K562 (cell line): ENCODE data around the gene HARS1. TPM values are rescaled to one million over a fixed set of nuclear protein-coding genes. Genes with fewer than 3 reads are reported as not detected.

Experiments used
- BCLAF1 ChIP-seq, 2 experiments: fragments of 450-650 bp in 1 of 2; IDR thresholded peaks; 2 replicates each; pipeline ENCODE4 v1.6.1; 2011 to 2017; ENCODE audit warnings: low read depth in 2 of 2, antibody characterized with exemption in 1 of 2, borderline replicate concordance in 1 of 2, low read length in 1 of 2, mild to moderate bottlenecking in 1 of 2, mixed read lengths in 1 of 2; ENCODE audit not compliant: control insufficient read depth in 1 of 2
- BDP1 ChIP-seq: IDR thresholded peaks from 3 replicates; pipeline ENCODE4 v1.6.1; 2011; ENCODE audit not compliant: insufficient read length, insufficient read depth
- BRF2 ChIP-seq: IDR thresholded peaks from 3 replicates; pipeline ENCODE4 v1.6.1; 2011; ENCODE audit warnings: borderline replicate concordance, mild to moderate bottlenecking; ENCODE audit not compliant: insufficient read length, insufficient read depth
- CBFA2T3 ChIP-seq: fragments of 450-650 bp; IDR thresholded peaks from 2 replicates; pipeline ENCODE4 v1.6.1; 2017
- EHMT2 ChIP-seq: fragments of 450-650 bp; IDR thresholded peaks from 2 replicates; pipeline ENCODE4 v1.6.1; 2018; ENCODE audit warnings: antibody characterized with exemption
- HDAC2 ChIP-seq: fragments of 450-650 bp; IDR thresholded peaks from 2 replicates; pipeline ENCODE4 v1.6.1; 2016; ENCODE audit warnings: mild to moderate bottlenecking
- MAFF ChIP-seq: IDR thresholded peaks from 2 replicates; pipeline ENCODE4 v1.6.1; 2012; ENCODE audit warnings: low read length, improper control_type of control experiment
- NCOA6 ChIP-seq: fragments of 450-650 bp; IDR thresholded peaks from 2 replicates; pipeline ENCODE4 v1.6.1; 2017; ENCODE audit warnings: mild to moderate bottlenecking
- PREB ChIP-seq: sonication (generic); formaldehyde crosslinking; IDR thresholded peaks from 2 replicates; pipeline ENCODE4 v1.8.1; 2023; ENCODE audit warnings: mild to moderate bottlenecking, missing genetic modification reagents
- PTRF ChIP-seq: fragments of 450-650 bp; IDR thresholded peaks from 2 replicates; pipeline ENCODE4 v1.6.1; 2016; ENCODE audit warnings: mild to moderate bottlenecking, missing genetic modification characterization, missing compliant biosample characterization
- RNF219 ChIP-seq: fragments of 250-450 bp; sonication (Bioruptor Pico); IDR thresholded peaks from 2 replicates; pipeline ENCODE4 v1.5.0; 2022; ENCODE audit warnings: mild to moderate bottlenecking
- SNIP1 ChIP-seq: fragments of 450-650 bp; IDR thresholded peaks from 2 replicates; pipeline ENCODE4 v1.7.1; 2017; ENCODE audit warnings: low read depth, mild to moderate bottlenecking
- TAF1 ChIP-seq: IDR thresholded peaks from 2 replicates; pipeline ENCODE4 v1.6.1; 2011; ENCODE audit warnings: mild to moderate bottlenecking, low read length, moderate library complexity; ENCODE audit not compliant: insufficient read depth, control insufficient read depth, severe bottlenecking; ENCODE audit errors: extremely low read depth
- USF2 ChIP-seq: sonication (generic); formaldehyde crosslinking; IDR thresholded peaks from 2 replicates; pipeline ENCODE4 v1.5.0; 2020; ENCODE audit warnings: missing genetic modification reagents
- WHSC1 ChIP-seq: IDR thresholded peaks from one replicate; pipeline ENCODE4 v1.6.1; 2012; ENCODE audit warnings: low read length, control low read depth, inconsistent platforms
- XRCC5 ChIP-seq: fragments of 200-400 bp; formaldehyde crosslinking; IDR thresholded peaks from 2 replicates; pipeline ENCODE4 v1.6.1; 2017; ENCODE audit warnings: low read depth, mild to moderate bottlenecking, low read length
- ZC3H8 ChIP-seq: fragments of 450-650 bp; IDR thresholded peaks from 2 replicates; pipeline ENCODE4 v1.6.1; 2017
- ZKSCAN8 ChIP-seq: fragments of 200-800 bp; sonication (Bioruptor generic); IDR thresholded peaks from 2 replicates; pipeline ENCODE4 v1.6.1; 2016; ENCODE audit warnings: missing genetic modification characterization, missing compliant biosample characterization
- ZNF668 ChIP-seq: fragments of 250-450 bp; sonication (Bioruptor Pico); IDR thresholded peaks from 2 replicates; pipeline ENCODE4 v1.8.0; 2022; ENCODE audit warnings: mild to moderate bottlenecking, inconsistent platforms
- ZNF778 ChIP-seq: fragments of 450-650 bp; formaldehyde crosslinking; IDR thresholded peaks from 2 replicates; pipeline ENCODE4 v1.4.0; 2020; ENCODE audit warnings: mild to moderate bottlenecking, moderate library complexity
- polyA plus RNA-seq, 8 experiments: library from polyadenylated mRNA; depleted of rRNA in 4 of 8; stranded (reverse) in 5 of 8; unstranded in 3 of 8; fragments of >200 nt; fragmentation: Nextera tagmentation in 2 of 8; fragmentation: Illumina TruSeq in 1 of 8; extraction: Ambion mirVana in 2 of 8; extraction: Trizol in 1 of 8; gene quantifications; 2 replicates each; pipeline versions ENCODE4 v1.2.1 to v1.2.3, GENCODE V29; 2011 to 2014; ENCODE audit warnings: inconsistent platforms in 1 of 8, missing spikeins in 1 of 8
- total RNA-seq, 7 experiments: library from RNA; depleted of rRNA in 6 of 7; stranded (reverse); fragments of >200 nt in 6 of 7; fragmentation: Illumina TruSeq in 2 of 7; extraction: Trizol in 2 of 7; gene quantifications; 2 replicates each; pipeline versions ENCODE4 v1.2.1 to v1.2.3, GENCODE V29; 2011 to 2021; ENCODE audit warnings: low replicate concordance in 1 of 7

Gene HARS1
- total and polyA plus RNA-seq, 9 of the 15 experiments (the other 6 are each of a cell fraction or from before 2014, with no cell fraction given): 13.5 to 88.5 (median 75.2) TPM

GRCh38 chr5:140700177-140701144 lies 9.3 kb upstream of the HARS1 start, which contains the start of gene ZMAT2 (continued):
- TF ChIP-seq HDAC2: 0 out of 2 replicates have a peak, but pooled peaks have one; percentile 18
- no peak for TF ChIP-seq BCLAF1 (IDR thresholded peaks at IDR 0.05; ENCODE audit: borderline replicate concordance in 1 of 2, control insufficient read depth in 1 of 2, low read depth in 2 of 2, low read length in 1 of 2)
- no peak for TF ChIP-seq ZNF668 (CRISPR knock-in tag)
- no peak for TF ChIP-seq PREB (CRISPR knock-in tag)
- TF ChIP-seq BDP1: no peak
- no peak for TF ChIP-seq EHMT2
- no peak for TF ChIP-seq XRCC5
- no peak for TF ChIP-seq WHSC1
- TF ChIP-seq USF2 (CRISPR knock-in tag): no peak
- no peak for TF ChIP-seq ZC3H8
- no peak for TF ChIP-seq SNIP1
- TF ChIP-seq MAFF: no peak
- TF ChIP-seq RNF219: no peak
- TF ChIP-seq NCOA6: no peak
- peak; percentile 98 for TF ChIP-seq TAF1
- TF ChIP-seq ZKSCAN8 (CRISPR knock-in tag): no peak
- no peak for TF ChIP-seq BRF2
- no peak for TF ChIP-seq PTRF (tag)
- TF ChIP-seq CBFA2T3: no peak
- TF ChIP-seq ZNF778: no peak
